ENCODE measurements around the gene ADAM12.

DNA sequence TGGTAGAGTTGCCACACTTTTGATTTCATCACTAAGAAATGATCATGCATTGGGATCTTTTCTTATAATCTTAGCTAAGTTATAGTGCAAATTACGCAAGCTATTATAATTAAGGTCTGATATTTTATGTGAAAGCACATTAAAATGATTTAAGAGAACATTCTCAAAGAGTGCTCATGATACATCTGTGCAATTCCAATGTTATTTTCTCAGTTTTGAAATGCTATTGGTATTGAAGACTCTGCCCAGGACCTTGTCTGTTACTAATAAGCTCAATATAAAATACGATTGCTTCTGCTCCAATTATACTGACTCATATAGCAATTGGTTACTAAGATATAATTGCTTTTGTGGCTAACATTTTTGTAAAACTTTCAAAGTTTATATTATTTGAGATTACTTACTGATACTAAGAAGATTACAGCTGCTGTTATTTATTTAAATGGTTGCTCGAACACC, 180.9 kb downstream of the ADAM12 start:
- TF ChIP-seq, protein P1, sequence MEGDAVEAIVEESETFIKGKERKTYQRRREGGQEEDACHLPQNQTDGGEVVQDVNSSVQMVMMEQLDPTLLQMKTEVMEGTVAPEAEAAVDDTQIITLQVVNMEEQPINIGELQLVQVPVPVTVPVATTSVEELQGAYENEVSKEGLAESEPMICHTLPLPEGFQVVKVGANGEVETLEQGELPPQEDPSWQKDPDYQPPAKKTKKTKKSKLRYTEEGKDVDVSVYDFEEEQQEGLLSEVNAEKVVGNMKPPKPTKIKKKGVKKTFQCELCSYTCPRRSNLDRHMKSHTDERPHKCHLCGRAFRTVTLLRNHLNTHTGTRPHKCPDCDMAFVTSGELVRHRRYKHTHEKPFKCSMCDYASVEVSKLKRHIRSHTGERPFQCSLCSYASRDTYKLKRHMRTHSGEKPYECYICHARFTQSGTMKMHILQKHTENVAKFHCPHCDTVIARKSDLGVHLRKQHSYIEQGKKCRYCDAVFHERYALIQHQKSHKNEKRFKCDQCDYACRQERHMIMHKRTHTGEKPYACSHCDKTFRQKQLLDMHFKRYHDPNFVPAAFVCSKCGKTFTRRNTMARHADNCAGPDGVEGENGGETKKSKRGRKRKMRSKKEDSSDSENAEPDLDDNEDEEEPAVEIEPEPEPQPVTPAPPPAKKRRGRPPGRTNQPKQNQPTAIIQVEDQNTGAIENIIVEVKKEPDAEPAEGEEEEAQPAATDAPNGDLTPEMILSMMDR (IDR thresholded peaks at IDR 0.05): no peak
- TF ChIP-seq POLR2AphosphoS5 (IDR thresholded peaks at IDR 0.05; ENCODE audit: insufficient read depth in 1 of 2, low read depth in 1 of 2) (peak in 1 of 2 donors; percentile 44), POLR2A (IDR thresholded peaks at IDR 0.05) (no peak)
